SK-MEL-5 (cell line): ENCODE data around the gene SPATA2L. TPM values are rescaled to one million over a fixed set of nuclear protein-coding genes. Genes with fewer than 3 reads are reported as not detected.
"Not testable (repeated sequence)": the region's sequence is repeated elsewhere in the genome, so short reads cannot be mapped to it uniquely, and the experiment has no call there.

Experiments used
- DNase-seq: peaks from one replicate; pipeline ENCODE4 v3.0.0-alpha.2; 2016; ENCODE audit warnings: low read depth, low spot score
- in situ Hi-C: cut with HindIII; loops from 2 replicates; pipeline ENCODE4 v1.10.0; 2016; ENCODE audit warnings: low sequenced_read_pairs, high pct_unique_total_duplicates, low pct_unique_long_range_greater_than_20kb
- total RNA-seq: library from RNA; depleted of rRNA; stranded (reverse); fragments of >200 nt; shearing (Covaris generic); gene quantifications from 2 replicates; pipeline ENCODE4 v1.2.3, GENCODE V29; 2014

SPATA2L gene
- total RNA-seq, 1 experiment from 2014 or later, result 20.0 TPM

- in situ Hi-C loops, result no loop called here
Observed at GRCh38 chr16:89696670-89697128, 4.8 kb downstream of the SPATA2L start.

GRCh38 chr16:89695875-89696669 is 5.4 kb downstream of the SPATA2L start:
- no peak for DNase-seq
- in situ Hi-C loops, result no loop called here

More at GRCh38 chr16:89696670-89697128, 4.8 kb downstream of the SPATA2L start:
- DNase-seq, result no peak

- no peak for DNase-seq
- in situ Hi-C loops, result no loop called here
Observed at GRCh38 chr16:89695086-89695874, 6.2 kb downstream of the SPATA2L start.

GRCh38 chr16:89694784-89695085 is 6.8 kb downstream of the SPATA2L start:
- DNase-seq, in situ Hi-C loops: not testable (repeated sequence)

- in situ Hi-C loops, result no loop called here
- DNase-seq, result no peak
Observed at GRCh38 chr16:89693931-89694783, 7.3 kb downstream of the SPATA2L start.

GRCh38 chr16:89693289-89693731 is 8.2 kb downstream of the SPATA2L start:
- in situ Hi-C loops, result no loop called here
- DNase-seq, result no peak

GRCh38 chr16:89691986-89692569 is 9.4 kb downstream of the SPATA2L start:
- in situ Hi-C loops, result no loop called here
- no peak for DNase-seq

- DNase-seq, result no peak
- in situ Hi-C loops, result no loop called here
Observed at GRCh38 chr16:89691231-89691985, 10.1 kb downstream of the SPATA2L start.

GRCh38 chr16:89690392-89690901 is 11.1 kb downstream of the SPATA2L start:
- in situ Hi-C loops, result no loop called here
- no peak for DNase-seq

- in situ Hi-C loops, DNase-seq: not testable (repeated sequence)
Observed at GRCh38 chr16:89689621-89690020, 11.9 kb downstream of the SPATA2L start.

GRCh38 chr16:89689142-89689541 is 12.4 kb downstream of the SPATA2L start:
- in situ Hi-C loops, result no loop called here
- no peak for DNase-seq

- in situ Hi-C loops, result no loop called here
- DNase-seq, result no peak
Observed at GRCh38 chr16:89688395-89688794, 13.1 kb downstream of the SPATA2L start.

GRCh38 chr16:89687092-89687940 is 14.2 kb downstream of the SPATA2L start:
- no peak for DNase-seq
- in situ Hi-C loops, result no loop called here

- peak; percentile 83 for DNase-seq
- in situ Hi-C loops, result no loop called here
Observed at GRCh38 chr16:89686520-89687091, 14.9 kb downstream of the SPATA2L start, which contains the start of gene CDK10. Gene CDK10, plus strand, starts transcription at chr16:89686689. Its CDS starts 22 bp downstream, at chr16:89686711.

- DNase-seq, result no peak
- in situ Hi-C loops, result no loop called here
Observed at GRCh38 chr16:89685916-89686315, 15.6 kb downstream of the SPATA2L start.
